GM12878 (cell line): ENCODE data around the gene ARPC1A. TPM values are rescaled to one million over a fixed set of nuclear protein-coding genes. Genes with fewer than 3 reads are reported as not detected.
"Not testable (repeated sequence)": the region's sequence is repeated elsewhere in the genome, so short reads cannot be mapped to it uniquely, and the experiment has no call there.

Experiments
- ATAC-seq: fragments of 200-7000 bp; cut with Tn5 transposase; 3 replicates; pipeline ENCODE4 v1.9.1; 2020; ENCODE audit warnings: mild to moderate bottlenecking, moderate library complexity
- BruUV-seq: library from RNA; stranded (reverse); fragments of 400-500 nt; replicated peaks from 2 replicates; lab custom pipeline; 2021; lab: Mats Ljungman, UMichigan
- CTCF ChIA-PET: fragments of 300-600 bp; sonication (Branson Sonifier 250); formaldehyde crosslinking; extraction: SDS; loops from one replicate; lab custom pipeline; 2021; ENCODE audit warnings: inconsistent platforms; lab: Yijun Ruan, JAX
- POLR2A ChIA-PET: fragments of 350-600 bp; formaldehyde crosslinking; extraction: SDS; loops from one replicate; lab custom pipeline; 2021; ENCODE audit warnings: inconsistent platforms; lab: Charles Lee
- RAD21 ChIA-PET: fragments of 300-600 bp; sonication (Branson Sonifier 250); formaldehyde crosslinking; loops from one replicate; lab custom pipeline; 2023; ENCODE audit warnings: antibody characterized with exemption; ENCODE audit not compliant: unreplicated experiment; lab: Charles Lee
- SMC1A ChIA-PET: fragments of 300-600 bp; sonication (Branson Sonifier 250); formaldehyde crosslinking; loops from one replicate; lab custom pipeline; 2023; ENCODE audit not compliant: unreplicated experiment, uncharacterized antibody; lab: Charles Lee
- DNase-seq: peaks from one replicate; pipeline ENCODE4 v3.0.0-alpha.2; 2011; ENCODE audit warnings: low read depth, low spot score
- FAIRE-seq: peaks from 3 replicates; lab custom pipeline; 2011; peaks lifted over from hg19 to GRCh38; lab: Jason Lieb, UNC
- H2AFZ ChIP-seq: 2 replicates; pipeline ENCODE4 v1.6.0; 2011; ENCODE audit warnings: low read depth, low read length, control low read depth; ENCODE audit not compliant: control insufficient read depth
- H3K27ac ChIP-seq: 2 replicates; pipeline ENCODE4 v1.5.1; 2011; ENCODE audit warnings: control low read depth; ENCODE audit not compliant: control insufficient read depth, insufficient read depth
- H3K27me3 ChIP-seq, 2 experiments: replicated peaks in 1 of 2; 2 replicates each; pipeline versions ENCODE4 v1.6.0 to v1.6.1; 2011; ENCODE audit warnings: low read length in 1 of 2; ENCODE audit not compliant: control insufficient read depth in 2 of 2, insufficient read depth in 2 of 2
- H3K36me3 ChIP-seq, 2 experiments: 2 replicates each; pipeline ENCODE4 v1.5.1; 2011; ENCODE audit warnings: low read length in 1 of 2; ENCODE audit not compliant: control insufficient read depth in 2 of 2, insufficient read depth in 2 of 2
- H3K4me1 ChIP-seq: 2 replicates; pipeline ENCODE4 v1.6.1; 2011; ENCODE audit warnings: mild to moderate bottlenecking, low read length, moderate library complexity, mixed read lengths; ENCODE audit not compliant: control insufficient read depth, insufficient read depth
- H3K4me2 ChIP-seq: 2 replicates; pipeline ENCODE4 v1.6.0; 2011; ENCODE audit warnings: control low read depth; ENCODE audit not compliant: control insufficient read depth, insufficient read depth
- H3K4me3 ChIP-seq: fragments of 200-600 bp; sonication (generic); 2 replicates; pipeline ENCODE4 v1.5.1; 2016
- H3K79me2 ChIP-seq: 2 replicates; pipeline ENCODE4 v1.6.0; 2011; ENCODE audit warnings: low read length; ENCODE audit not compliant: control insufficient read depth, insufficient read depth
- H3K9ac ChIP-seq: 2 replicates; pipeline ENCODE4 v1.8.0; 2011; ENCODE audit warnings: low read length, control low read depth, mixed read lengths; ENCODE audit not compliant: control insufficient read depth, insufficient read depth
- H3K9me3 ChIP-seq: replicated peaks from 3 replicates; pipeline ENCODE4 v1.5.1; 2011; ENCODE audit warnings: mild to moderate bottlenecking, low read length; ENCODE audit not compliant: control insufficient read depth, insufficient read depth
- H4K20me1 ChIP-seq: 2 replicates; pipeline ENCODE4 v1.6.0; 2011; ENCODE audit not compliant: control insufficient read depth, insufficient read depth
- ASH2L ChIP-seq: fragments of 300-600, 200-600 bp; sonication (generic); IDR thresholded peaks from 2 replicates; pipeline ENCODE4 v1.6.1; 2017; ENCODE audit warnings: low read depth, mild to moderate bottlenecking, borderline replicate concordance
- ATF7 ChIP-seq: fragments of 450-650 bp; IDR thresholded peaks from 2 replicates; pipeline ENCODE4 v1.6.1; 2016; ENCODE audit warnings: low read depth, mild to moderate bottlenecking
- DPF2 ChIP-seq: fragments of 450-650 bp; IDR thresholded peaks from 2 replicates; pipeline ENCODE4 v1.6.1; 2017; ENCODE audit warnings: mild to moderate bottlenecking
- KAT2A ChIP-seq: conservative IDR thresholded peaks from 2 replicates; pipeline ENCODE4 v1.6.1; 2011; ENCODE audit warnings: low read depth, low read length; ENCODE audit not compliant: control insufficient read depth
- MEF2B ChIP-seq: fragments of 450-650 bp; IDR thresholded peaks from 2 replicates; pipeline ENCODE4 v1.6.1; 2018; ENCODE audit warnings: mild to moderate bottlenecking, moderate library complexity; ENCODE audit not compliant: partially characterized antibody, poor library complexity, severe bottlenecking
- NFYB ChIP-seq: IDR thresholded peaks from 2 replicates; pipeline ENCODE4 v1.6.1; 2011; ENCODE audit warnings: low read depth, mild to moderate bottlenecking, low read length, improper control_type of control experiment, moderate library complexity; ENCODE audit not compliant: insufficient read depth
- POLR2AphosphoS5 ChIP-seq: IDR thresholded peaks from 2 replicates; pipeline ENCODE4 v1.6.1; 2011; ENCODE audit warnings: mild to moderate bottlenecking, low read length, inconsistent platforms
- RAD21 ChIP-seq: IDR thresholded peaks from 2 replicates; pipeline ENCODE4 v1.6.1; 2011; ENCODE audit warnings: mild to moderate bottlenecking, low read depth, low read length, moderate library complexity; ENCODE audit not compliant: insufficient read depth
- SMC3 ChIP-seq: IDR thresholded peaks from 2 replicates; pipeline ENCODE4 v1.6.1; 2011; ENCODE audit warnings: low read length, improper control_type of control experiment, borderline replicate concordance
- TCF7 ChIP-seq: IDR thresholded peaks from 2 replicates; pipeline ENCODE4 v1.6.1; 2014; ENCODE audit warnings: antibody characterized with exemption, borderline replicate concordance
- WGBS: methylation state at CpG from one replicate; pipeline ENCODE4 v1.1.6; 2016; ENCODE audit warnings: low lambda C conversion rate; ENCODE audit not compliant: insufficient replicate concordance, insufficient coverage; ENCODE audit errors: missing lambda C conversion rate; 5-methylcytosine and 5-hydroxymethylcytosine counted together
- in situ Hi-C: fragments of 300-500 bp; cut with MboI; formaldehyde crosslinking; loops from 9 replicates; pipeline ENCODE4 v1.14.3; 2018; ENCODE audit warnings: mixed read lengths
- intact Hi-C: fragments of 100-400 bp; cut with micrococcal nuclease; formaldehyde crosslinking; loops from one replicate; pipeline ENCODE4 v1.14.2; 2022; ENCODE audit not compliant: unreplicated experiment
- polyA plus RNA-seq, 11 experiments: library from polyadenylated mRNA; depleted of rRNA in 4 of 11; unstranded in 6 of 11; stranded (reverse) in 5 of 11; fragments of >200 nt; fragmentation: Nextera tagmentation in 4 of 11; fragmentation: Illumina TruSeq in 1 of 11; extraction: Ambion mirVana in 4 of 11; extraction: Trizol in 1 of 11; gene quantifications; 1 replicate in 1 of 11; 2 replicates in 10 of 11; pipeline versions ENCODE4 v1.2.1 to v1.2.3, GENCODE V29; 2011 to 2016; ENCODE audit warnings: inconsistent platforms in 2 of 11, missing spikeins in 2 of 11, low read depth in 1 of 11
- total RNA-seq, 4 experiments: library from RNA; depleted of rRNA in 3 of 4; stranded (reverse); fragments of >200 nt in 3 of 4; fragmentation: Illumina TruSeq in 1 of 4; extraction: Trizol in 1 of 4; gene quantifications; 2 replicates each; pipeline versions ENCODE4 v1.2.1 to v1.2.3, GENCODE V29; 2013 to 2021
- TF ChIP-seq, protein P1 (sequence below): fragments of 450-650 bp; IDR thresholded peaks from 2 replicates; pipeline ENCODE4 v1.6.1; 2016; ENCODE audit warnings: mild to moderate bottlenecking
- TF ChIP-seq, protein P2 (sequence below), 3 experiments: IDR thresholded peaks in 2 of 3; conservative IDR thresholded peaks in 1 of 3; 2 replicates each; pipeline ENCODE4 v1.5.1; 2011; ENCODE audit warnings: low read depth in 3 of 3, low read length in 3 of 3, mild to moderate bottlenecking in 3 of 3, control low read depth in 2 of 3, moderate library complexity in 2 of 3, inconsistent platforms in 1 of 3, mixed read lengths in 1 of 3; ENCODE audit not compliant: control insufficient read depth in 2 of 3, insufficient read depth in 1 of 3; ENCODE audit errors: extremely low read depth in 1 of 3

ARPC1A gene
- total and polyA plus RNA-seq, 10 of the 15 experiments (the other 5 are each of a cell fraction or from before 2014, with no cell fraction given) = 42.3 to 152 (median 72.1) TPM

GRCh38 chr7:99386584-99387238 is 61.0 kb downstream of the ARPC1A start:
- no peak for FAIRE-seq
- H3K9ac ChIP-seq = no peak overlapping the region
- TF ChIP-seq SMC3 (peak; percentile 44; the same call in 1 of the 2 replicates), MEF2B (no peak), ATF7 (no peak), ASH2L (no peak), RAD21 (peak; percentile 60), KAT2A (no peak), DPF2 (no peak), NFYB (no peak), POLR2AphosphoS5 (peak; percentile 36; the same call in 1 of the 2 replicates), TCF7 (no peak)
- TF ChIP-seq, protein P1, sequence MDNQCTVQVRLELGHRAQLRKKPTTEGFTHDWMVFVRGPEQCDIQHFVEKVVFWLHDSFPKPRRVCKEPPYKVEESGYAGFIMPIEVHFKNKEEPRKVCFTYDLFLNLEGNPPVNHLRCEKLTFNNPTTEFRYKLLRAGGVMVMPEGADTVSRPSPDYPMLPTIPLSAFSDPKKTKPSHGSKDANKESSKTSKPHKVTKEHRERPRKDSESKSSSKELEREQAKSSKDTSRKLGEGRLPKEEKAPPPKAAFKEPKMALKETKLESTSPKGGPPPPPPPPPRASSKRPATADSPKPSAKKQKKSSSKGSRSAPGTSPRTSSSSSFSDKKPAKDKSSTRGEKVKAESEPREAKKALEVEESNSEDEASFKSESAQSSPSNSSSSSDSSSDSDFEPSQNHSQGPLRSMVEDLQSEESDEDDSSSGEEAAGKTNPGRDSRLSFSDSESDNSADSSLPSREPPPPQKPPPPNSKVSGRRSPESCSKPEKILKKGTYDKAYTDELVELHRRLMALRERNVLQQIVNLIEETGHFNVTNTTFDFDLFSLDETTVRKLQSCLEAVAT = no peak
- TF ChIP-seq, protein P2, sequence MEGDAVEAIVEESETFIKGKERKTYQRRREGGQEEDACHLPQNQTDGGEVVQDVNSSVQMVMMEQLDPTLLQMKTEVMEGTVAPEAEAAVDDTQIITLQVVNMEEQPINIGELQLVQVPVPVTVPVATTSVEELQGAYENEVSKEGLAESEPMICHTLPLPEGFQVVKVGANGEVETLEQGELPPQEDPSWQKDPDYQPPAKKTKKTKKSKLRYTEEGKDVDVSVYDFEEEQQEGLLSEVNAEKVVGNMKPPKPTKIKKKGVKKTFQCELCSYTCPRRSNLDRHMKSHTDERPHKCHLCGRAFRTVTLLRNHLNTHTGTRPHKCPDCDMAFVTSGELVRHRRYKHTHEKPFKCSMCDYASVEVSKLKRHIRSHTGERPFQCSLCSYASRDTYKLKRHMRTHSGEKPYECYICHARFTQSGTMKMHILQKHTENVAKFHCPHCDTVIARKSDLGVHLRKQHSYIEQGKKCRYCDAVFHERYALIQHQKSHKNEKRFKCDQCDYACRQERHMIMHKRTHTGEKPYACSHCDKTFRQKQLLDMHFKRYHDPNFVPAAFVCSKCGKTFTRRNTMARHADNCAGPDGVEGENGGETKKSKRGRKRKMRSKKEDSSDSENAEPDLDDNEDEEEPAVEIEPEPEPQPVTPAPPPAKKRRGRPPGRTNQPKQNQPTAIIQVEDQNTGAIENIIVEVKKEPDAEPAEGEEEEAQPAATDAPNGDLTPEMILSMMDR (IDR thresholded peaks at IDR 0.05 in 2 of 3, conservative IDR thresholded peaks at IDR 0.05 in 1 of 3; ENCODE audit: control insufficient read depth in 2 of 3, extremely low read depth in 1 of 3, insufficient read depth in 1 of 3, low read depth in 3 of 3, low read length in 3 of 3) = peak; percentile 39 to 57 (median 44); a peak in 5 of 6 replicates
- TF ChIP-seq, all 136 proteins: peak for 4
- ChIA-PET CTCF (interaction anchor here (0.9 to 1.8 kb wide), 7 partner anchors 12 to 57 kb away, joined by 3 to 14 read pairs (median 4); partner anchors contain the start of gene ARPC1B), POLR2A (interaction anchor here (0.6 to 1.1 kb wide), 2 partner anchors 11 to 226 kb away, joined by 3 to 4 read pairs; no protein-coding TSS in a partner anchor), RAD21 (interaction anchor here (0.9 kb wide), 1 partner anchor 21 kb away, joined by 3 read pairs; no protein-coding TSS in a partner anchor), SMC1A (interaction anchor here (0.9 to 1.2 kb wide), 5 partner anchors 12 to 52 kb away, joined by 3 read pairs; partner anchors contain the start of genes CPSF4 and PTCD1)
- H3K36me3 ChIP-seq = peaks cover 24 to 39% of the 10 kb centered on the region in 2 experiments
- no peaks in the 10 kb centered on the region for H3K9me3 ChIP-seq
- no peak for DNase-seq
- H3K4me2 ChIP-seq = no peak overlapping the region
- no TSS peak for BruUV-seq
- 85% methylated on average over 9 of the region's 9 CpGs for WGBS
- H3K79me2 ChIP-seq = peaks cover 25% of the 10 kb centered on the region
- no peak overlapping the region for H3K27ac ChIP-seq
- no peak overlapping the region for H3K4me3 ChIP-seq
- in situ Hi-C loops = no loop called here
- peaks cover 3% of the 10 kb centered on the region for H3K4me1 ChIP-seq
- ATAC-seq = peak; percentile 84
- intact Hi-C loops = loop anchor here (1.0 kb wide), 1 partner anchor 21 kb away; no protein-coding TSS in a partner anchor
- no peaks in the 10 kb centered on the region for H3K27me3 ChIP-seq
- no peak overlapping the region for H2AFZ ChIP-seq
- no peaks in the 10 kb centered on the region for H4K20me1 ChIP-seq

GRCh38 chr7:99387239-99387635 is 61.5 kb downstream of the ARPC1A start:
- DNase-seq, H3K4me3 ChIP-seq, ATAC-seq, in situ Hi-C loops, H3K27me3 ChIP-seq, H3K27ac ChIP-seq, BruUV-seq, H2AFZ ChIP-seq, H4K20me1 ChIP-seq, H3K9ac ChIP-seq, H3K4me1 ChIP-seq, H3K9me3 ChIP-seq, FAIRE-seq, H3K4me2 ChIP-seq: not testable (repeated sequence)
- SMC1A ChIA-PET = interaction anchor here (1.0 to 1.2 kb wide), 4 partner anchors 11 to 51 kb away, joined by 3 read pairs; partner anchors contain the start of genes CPSF4 and PTCD1
- Histone ChIP-seq H3K36me3 (peaks cover 29 to 43% of the 10 kb centered on the region in 2 experiments), H3K79me2 (peaks cover 20% of the 10 kb centered on the region)
- CTCF ChIA-PET = interaction anchor here (1.0 to 1.8 kb wide), 5 partner anchors 13 to 58 kb away, joined by 3 to 14 read pairs (median 4); partner anchors contain the start of gene ARPC1B
- intact Hi-C loops = loop anchor here (1.0 kb wide), 1 partner anchor 22 kb away; no protein-coding TSS in a partner anchor
- POLR2A ChIA-PET = interaction anchor here (0.6 to 1.1 kb wide), 3 partner anchors 12 to 633 kb away, joined by 3 to 4 read pairs (median 3); no protein-coding TSS in a partner anchor
- RAD21 ChIA-PET = interaction anchor here (0.9 kb wide), 1 partner anchor 22 kb away, joined by 3 read pairs; no protein-coding TSS in a partner anchor
- 99% methylated on average over 13 of the region's 14 CpGs for WGBS
